WTC11 (cell line): Measurements from ENCODE around the gene RRP1. TPM values are rescaled to one million over a fixed set of nuclear protein-coding genes. Genes with fewer than 3 reads are reported as not detected.
A peak's percentile ranks its signal among the peaks of the same experiment; 100 is the strongest.

Experiments
- ATAC-seq: fragments of 200-7000 bp; cut with Tn5 transposase; 2 replicates; pipeline ENCODE4 v1.10.0; 2021; ENCODE audit warnings: mild to moderate bottlenecking, moderate library complexity
- CTCF ChIA-PET: fragments of 300-600 bp; sonication (Branson Sonifier 250); formaldehyde crosslinking; loops from one replicate; lab custom pipeline; 2021; ENCODE audit warnings: antibody characterized with exemption; lab: Charles Lee
- POLR2A ChIA-PET: fragments of 350-600 bp; sonication (Branson Sonifier 250); formaldehyde crosslinking; loops from one replicate; lab custom pipeline; 2021; ENCODE audit warnings: antibody characterized with exemption; lab: Charles Lee
- DNase-seq: peaks from one replicate; pipeline ENCODE4 v3.0.0; 2021; ENCODE audit warnings: low spot score
- H3K27ac Mint-ChIP-seq: 2 replicates; pipeline ENCODE4 v1.8.0; 2021; ENCODE audit warnings: mixed read lengths
- H3K27me3 Mint-ChIP-seq: 2 replicates; pipeline ENCODE4 v1.8.0; 2021; ENCODE audit warnings: low read depth, mild to moderate bottlenecking, moderate library complexity, mixed read lengths
- H3K36me3 Mint-ChIP-seq: 2 replicates; pipeline ENCODE4 v1.8.0; 2021; ENCODE audit warnings: mixed read lengths
- H3K4me1 Mint-ChIP-seq: 2 replicates; pipeline ENCODE4 v1.8.0; 2022; ENCODE audit warnings: mixed read lengths
- H3K4me3 Mint-ChIP-seq: 2 replicates; pipeline ENCODE4 v1.8.0; 2021; ENCODE audit warnings: mild to moderate bottlenecking, moderate library complexity, mixed read lengths
- H3K9me3 Mint-ChIP-seq: 2 replicates; pipeline ENCODE4 v1.8.0; 2021; ENCODE audit warnings: mixed read lengths
- AFF4 ChIP-seq: sonication (generic); formaldehyde crosslinking; IDR thresholded peaks from 2 replicates; pipeline ENCODE4 v1.8.1; 2023; ENCODE audit warnings: mild to moderate bottlenecking, missing genetic modification reagents, borderline replicate concordance
- CBFB ChIP-seq: sonication (generic); formaldehyde crosslinking; IDR thresholded peaks from 2 replicates; pipeline ENCODE4 v1.8.1; 2022; ENCODE audit warnings: mild to moderate bottlenecking, low read depth, missing genetic modification reagents
- EMX1 ChIP-seq: fragments of 250-450 bp; sonication (Bioruptor Pico); IDR thresholded peaks from 2 replicates; pipeline ENCODE4 v1.8.0; 2021; ENCODE audit warnings: mild to moderate bottlenecking
- HMGA2 ChIP-seq: fragments of 250-450 bp; sonication (Bioruptor Pico); IDR thresholded peaks from 2 replicates; pipeline ENCODE4 v1.4.0; 2021; ENCODE audit warnings: mild to moderate bottlenecking, moderate library complexity
- IRF1 ChIP-seq: sonication (generic); formaldehyde crosslinking; IDR thresholded peaks from 2 replicates; pipeline ENCODE4 v1.8.0; 2023; ENCODE audit warnings: missing genetic modification reagents
- KAT7 ChIP-seq: sonication (generic); formaldehyde crosslinking; IDR thresholded peaks from 2 replicates; pipeline ENCODE4 v1.8.1; 2023; ENCODE audit warnings: missing genetic modification reagents, mild to moderate bottlenecking, borderline replicate concordance
- SMAD3 ChIP-seq: sonication (generic); formaldehyde crosslinking; IDR thresholded peaks from 2 replicates; pipeline ENCODE4 v1.8.0; 2022; ENCODE audit warnings: missing genetic modification reagents, mild to moderate bottlenecking, borderline replicate concordance
- TEAD1 ChIP-seq: sonication (generic); formaldehyde crosslinking; IDR thresholded peaks from 2 replicates; pipeline ENCODE4 v1.8.0; 2022; ENCODE audit warnings: mild to moderate bottlenecking, missing genetic modification reagents
- TEAD4 ChIP-seq: sonication (generic); formaldehyde crosslinking; IDR thresholded peaks from 2 replicates; pipeline ENCODE4 v1.8.0; 2022; ENCODE audit warnings: mild to moderate bottlenecking, missing genetic modification reagents
- ZNF263 ChIP-seq: sonication (generic); formaldehyde crosslinking; IDR thresholded peaks from 2 replicates; pipeline ENCODE4 v1.8.1; 2022; ENCODE audit warnings: low read depth, mild to moderate bottlenecking, moderate library complexity, missing genetic modification reagents
- ZNF396 ChIP-seq: fragments of 250-450 bp; sonication (Bioruptor Pico); IDR thresholded peaks from 2 replicates; pipeline ENCODE4 v1.8.0; 2021; ENCODE audit warnings: mild to moderate bottlenecking, moderate library complexity, borderline replicate concordance
- ZNF425 ChIP-seq: fragments of 250-450 bp; sonication (Bioruptor Pico); conservative IDR thresholded peaks from 2 replicates; pipeline ENCODE4 v1.9.0; 2021; ENCODE audit warnings: mild to moderate bottlenecking
- ZSCAN18 ChIP-seq: fragments of 250-450 bp; sonication (Bioruptor Pico); IDR thresholded peaks from 2 replicates; pipeline ENCODE4 v2.1.2; 2022; ENCODE audit warnings: mild to moderate bottlenecking, moderate library complexity
- total RNA-seq: library from RNA; stranded (reverse); gene quantifications from 3 replicates; pipeline ENCODE4 v1.2.3, GENCODE V29; 2021
- TF ChIP-seq, protein P1 (sequence below): sonication (generic); formaldehyde crosslinking; IDR thresholded peaks from 2 replicates; pipeline ENCODE4 v1.8.1; 2023; ENCODE audit warnings: mild to moderate bottlenecking, missing genetic modification reagents, moderate library complexity
- TF ChIP-seq, protein P2 (sequence below): sonication (generic); formaldehyde crosslinking; conservative IDR thresholded peaks from 2 replicates; pipeline ENCODE4 v1.8.1; 2022; ENCODE audit warnings: mild to moderate bottlenecking, missing genetic modification reagents
- TF ChIP-seq, protein P3 (sequence below): sonication (generic); formaldehyde crosslinking; IDR thresholded peaks from 2 replicates; pipeline ENCODE4 v1.8.1; 2022; ENCODE audit warnings: missing genetic modification reagents, borderline replicate concordance
- TF ChIP-seq, protein P4 (sequence below): sonication (generic); formaldehyde crosslinking; IDR thresholded peaks from 2 replicates; pipeline ENCODE4 v1.8.1; 2023; ENCODE audit warnings: mild to moderate bottlenecking, missing genetic modification reagents, moderate library complexity

The RRP1 gene
- total RNA-seq, 1 experiment from 2014 or later, result 53.0 TPM

GRCh38 chr21:43813656-43813980, 24.2 kb downstream of the RRP1 start:
- POLR2A ChIA-PET, result interaction anchor here (0.7 kb wide), 1 partner anchor 20 kb away, joined by 3 read pairs; no protein-coding TSS in a partner anchor
- no peak for ATAC-seq
- Mint-ChIP-seq H3K27me3 (no peaks in the 10 kb centered on the region), H3K36me3 (peaks cover under 1% of the 10 kb centered on the region; the same call in 1 of the 2 replicates), H3K27ac (no peak overlapping the region)
- CTCF ChIA-PET, result interaction anchor here (1.0 to 2.4 kb wide), 3 partner anchors 126 to 159 kb away, joined by 3 to 12 read pairs (median 5); no protein-coding TSS in a partner anchor
- DNase-seq, result no peak
- no peak for TF ChIP-seq EMX1 (CRISPR knock-in tag)
- TF ChIP-seq, protein P1, sequence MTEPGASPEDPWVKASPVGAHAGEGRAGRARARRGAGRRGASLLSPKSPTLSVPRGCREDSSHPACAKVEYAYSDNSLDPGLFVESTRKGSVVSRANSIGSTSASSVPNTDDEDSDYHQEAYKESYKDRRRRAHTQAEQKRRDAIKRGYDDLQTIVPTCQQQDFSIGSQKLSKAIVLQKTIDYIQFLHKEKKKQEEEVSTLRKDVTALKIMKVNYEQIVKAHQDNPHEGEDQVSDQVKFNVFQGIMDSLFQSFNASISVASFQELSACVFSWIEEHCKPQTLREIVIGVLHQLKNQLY (CRISPR knock-in tag), result no peak
- TF ChIP-seq, protein P2, sequence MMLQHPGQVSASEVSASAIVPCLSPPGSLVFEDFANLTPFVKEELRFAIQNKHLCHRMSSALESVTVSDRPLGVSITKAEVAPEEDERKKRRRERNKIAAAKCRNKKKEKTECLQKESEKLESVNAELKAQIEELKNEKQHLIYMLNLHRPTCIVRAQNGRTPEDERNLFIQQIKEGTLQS (CRISPR knock-in tag), result no peak
- TF ChIP-seq, all 79 proteins: peak for 0
- Mint-ChIP-seq H3K4me3 (no peak overlapping the region), H3K4me1 (peaks cover 22% of the 10 kb centered on the region), H3K9me3 (peaks cover 2% of the 10 kb centered on the region)

DNA sequence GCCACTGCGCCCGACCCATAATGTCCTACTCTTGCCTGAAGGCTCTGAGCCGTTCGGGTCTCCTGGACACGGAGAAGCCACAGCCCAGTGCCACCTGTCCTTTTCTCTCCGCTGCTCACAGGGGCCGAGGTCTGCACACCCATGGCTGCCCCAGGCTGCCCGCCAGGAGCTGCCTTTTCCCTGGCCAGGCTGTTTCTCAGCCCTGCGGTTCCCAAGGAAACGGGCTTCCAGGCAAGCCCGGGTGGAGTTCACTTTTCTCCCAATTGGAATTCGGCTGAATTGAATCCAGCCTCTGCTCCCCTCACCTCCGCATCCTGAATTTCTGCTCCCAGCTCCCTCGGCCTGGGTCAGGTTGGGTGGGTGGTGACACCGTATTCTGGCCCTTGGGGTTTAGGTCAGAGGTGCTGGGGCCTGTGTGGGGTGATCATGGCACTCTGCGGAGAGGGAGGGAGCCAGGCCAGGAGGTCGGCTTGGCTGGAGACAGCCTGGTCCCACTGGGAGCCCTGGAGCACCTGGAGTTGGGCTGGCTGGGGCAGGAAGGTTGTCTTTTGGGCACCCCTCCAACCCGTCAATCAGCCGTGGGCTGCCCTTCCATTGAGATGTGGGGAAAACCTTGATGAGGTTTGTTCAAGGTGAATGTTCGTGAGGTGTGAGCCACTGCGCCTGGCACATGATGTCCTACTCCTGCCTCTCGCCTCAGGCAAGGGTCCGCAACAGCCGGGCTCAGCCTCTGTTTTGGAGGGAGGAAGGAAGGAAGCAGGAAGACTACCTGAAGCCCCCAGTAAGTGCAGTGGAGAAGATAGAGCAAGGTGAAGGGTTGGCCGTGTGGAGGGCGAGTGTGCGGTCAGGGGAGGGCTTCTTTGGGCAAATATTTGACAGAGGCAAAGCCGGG, 25.1 kb downstream of the RRP1 start:
- DNase-seq (no peak), ATAC-seq (peak; percentile 1; the same call in 1 of the 2 replicates)
- ChIA-PET POLR2A (interaction anchor here (0.7 kb wide), 1 partner anchor 21 kb away, joined by 3 read pairs; no protein-coding TSS in a partner anchor), CTCF (interaction anchor here (1.0 to 2.4 kb wide), 3 partner anchors 125 to 158 kb away, joined by 3 to 12 read pairs (median 5); no protein-coding TSS in a partner anchor)
- H3K4me3 Mint-ChIP-seq, result peak overlapping the region; percentile 60
- H3K36me3 Mint-ChIP-seq, result peaks cover 6% of the 10 kb centered on the region; the same call in 1 of the 2 replicates
- peak overlapping the region; percentile 81 for H3K27ac Mint-ChIP-seq
- H3K27me3 Mint-ChIP-seq, result no peaks in the 10 kb centered on the region
- H3K4me1 Mint-ChIP-seq, result peaks cover 22% of the 10 kb centered on the region
- peaks cover 7% of the 10 kb centered on the region for H3K9me3 Mint-ChIP-seq
- TF ChIP-seq HMGA2 (CRISPR knock-in tag) (no peak), SMAD3 (CRISPR knock-in tag) (no peak), ZSCAN18 (no peak), ZNF425 (CRISPR knock-in tag) (no peak), CBFB (CRISPR knock-in tag) (no peak), ZNF263 (CRISPR knock-in tag) (no peak), AFF4 (CRISPR knock-in tag) (no peak), TEAD1 (CRISPR knock-in tag) (no peak), TEAD4 (CRISPR knock-in tag) (no peak), KAT7 (CRISPR knock-in tag) (no peak), ZNF396 (no peak), IRF1 (CRISPR knock-in tag) (no peak)
- TF ChIP-seq, protein P3, sequence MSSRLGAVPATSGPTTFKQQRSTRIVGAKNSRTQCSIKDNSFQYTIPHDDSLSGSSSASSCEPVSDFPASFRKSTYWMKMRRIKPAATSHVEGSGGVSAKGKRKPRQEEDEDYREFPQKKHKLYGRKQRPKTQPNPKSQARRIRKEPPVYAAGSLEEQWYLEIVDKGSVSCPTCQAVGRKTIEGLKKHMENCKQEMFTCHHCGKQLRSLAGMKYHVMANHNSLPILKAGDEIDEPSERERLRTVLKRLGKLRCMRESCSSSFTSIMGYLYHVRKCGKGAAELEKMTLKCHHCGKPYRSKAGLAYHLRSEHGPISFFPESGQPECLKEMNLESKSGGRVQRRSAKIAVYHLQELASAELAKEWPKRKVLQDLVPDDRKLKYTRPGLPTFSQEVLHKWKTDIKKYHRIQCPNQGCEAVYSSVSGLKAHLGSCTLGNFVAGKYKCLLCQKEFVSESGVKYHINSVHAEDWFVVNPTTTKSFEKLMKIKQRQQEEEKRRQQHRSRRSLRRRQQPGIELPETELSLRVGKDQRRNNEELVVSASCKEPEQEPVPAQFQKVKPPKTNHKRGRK (CRISPR knock-in tag), result no peak
- TF ChIP-seq, protein P4, sequence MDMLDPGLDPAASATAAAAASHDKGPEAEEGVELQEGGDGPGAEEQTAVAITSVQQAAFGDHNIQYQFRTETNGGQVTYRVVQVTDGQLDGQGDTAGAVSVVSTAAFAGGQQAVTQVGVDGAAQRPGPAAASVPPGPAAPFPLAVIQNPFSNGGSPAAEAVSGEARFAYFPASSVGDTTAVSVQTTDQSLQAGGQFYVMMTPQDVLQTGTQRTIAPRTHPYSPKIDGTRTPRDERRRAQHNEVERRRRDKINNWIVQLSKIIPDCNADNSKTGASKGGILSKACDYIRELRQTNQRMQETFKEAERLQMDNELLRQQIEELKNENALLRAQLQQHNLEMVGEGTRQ (CRISPR knock-in tag), result no peak
